Smooth muscle cell (in vitro differentiated cells): Measurements from ENCODE around the gene CHAC2. TPM values are rescaled to one million over a fixed set of nuclear protein-coding genes. Genes with fewer than 3 reads are reported as not detected.
A peak's percentile ranks its signal among the peaks of the same experiment; 100 is the strongest.

Experiments
- DNase-seq: peaks from one replicate; lab custom pipeline; 2025; ENCODE audit not compliant: unreplicated experiment; lab: John Stamatoyannopoulos, UW
- H2AFZ ChIP-seq: fragments of 200-600 bp; sonication (generic); 2 replicates; pipeline ENCODE4 v1.6.0; 2016; ENCODE audit warnings: antibody characterized with exemption, low read depth, mild to moderate bottlenecking
- H3F3A ChIP-seq: fragments of 200-600 bp; sonication (generic); 2 replicates; pipeline ENCODE4 v1.6.0; 2017; ENCODE audit warnings: antibody characterized with exemption, low read depth
- H3K27ac ChIP-seq: fragments of 200-600 bp; sonication (generic); 2 replicates; pipeline ENCODE4 v1.5.1; 2016; ENCODE audit warnings: low read depth, mild to moderate bottlenecking
- H3K27me3 ChIP-seq: fragments of 200-600 bp; sonication (generic); 2 replicates; pipeline ENCODE4 v1.6.1; 2016; ENCODE audit warnings: low read depth, mild to moderate bottlenecking
- H3K36me3 ChIP-seq: fragments of 200-600 bp; sonication (generic); 2 replicates; pipeline ENCODE4 v1.5.1; 2016; ENCODE audit warnings: low read depth
- H3K4me1 ChIP-seq: fragments of 200-600 bp; sonication (generic); 2 replicates; pipeline ENCODE4 v1.5.1; 2016; ENCODE audit warnings: low read depth
- H3K4me2 ChIP-seq: fragments of 200-600 bp; sonication (generic); 2 replicates; pipeline ENCODE4 v1.6.0; 2016; ENCODE audit warnings: mild to moderate bottlenecking
- H3K4me3 ChIP-seq: fragments of 200-600 bp; sonication (generic); 2 replicates; pipeline ENCODE4 v1.5.1; 2016; ENCODE audit warnings: mild to moderate bottlenecking
- H3K79me2 ChIP-seq: fragments of 200-600 bp; sonication (generic); 2 replicates; pipeline ENCODE4 v1.6.0; 2016; ENCODE audit warnings: low read depth, mild to moderate bottlenecking
- H3K9ac ChIP-seq: fragments of 200-600 bp; sonication (generic); 2 replicates; pipeline ENCODE4 v1.6.0; 2016; ENCODE audit warnings: low read depth
- H3K9me3 ChIP-seq: fragments of 200-600 bp; sonication (generic); replicated peaks from 2 replicates; pipeline ENCODE4 v1.5.1; 2016; ENCODE audit warnings: low read depth
- H4K20me1 ChIP-seq: fragments of 200-600 bp; sonication (generic); 2 replicates; pipeline ENCODE4 v1.6.0; 2016; ENCODE audit warnings: low read depth
- WGBS: methylation state at CpG from one replicate; pipeline ENCODE4 v1.1.7; 2016; ENCODE audit warnings: low lambda C conversion rate; 5-methylcytosine and 5-hydroxymethylcytosine counted together
- polyA plus RNA-seq: library from polyadenylated mRNA; unstranded; fragments of >200 nt; fragmentation: Nextera tagmentation; extraction: Ambion mirVana; gene quantifications from 2 replicates; pipeline ENCODE4 v1.2.1, GENCODE V29; 2016
- total RNA-seq: library from RNA; depleted of rRNA; stranded (reverse); fragments of >200 nt; gene quantifications from 2 replicates; pipeline ENCODE4 v1.2.3, GENCODE V29; 2014
- TF ChIP-seq, protein P1 (sequence below): fragments of 200-600 bp; sonication (generic); IDR thresholded peaks from 2 replicates; pipeline ENCODE4 v1.5.1; 2017; ENCODE audit warnings: borderline replicate concordance, mild to moderate bottlenecking, antibody characterized with exemption; ENCODE audit not compliant: insufficient read depth, poor library complexity, severe bottlenecking

The CHAC2 gene
- total and polyA plus RNA-seq, 2 experiments from 2014 or later: 0.54 to 0.97 TPM

DNA sequence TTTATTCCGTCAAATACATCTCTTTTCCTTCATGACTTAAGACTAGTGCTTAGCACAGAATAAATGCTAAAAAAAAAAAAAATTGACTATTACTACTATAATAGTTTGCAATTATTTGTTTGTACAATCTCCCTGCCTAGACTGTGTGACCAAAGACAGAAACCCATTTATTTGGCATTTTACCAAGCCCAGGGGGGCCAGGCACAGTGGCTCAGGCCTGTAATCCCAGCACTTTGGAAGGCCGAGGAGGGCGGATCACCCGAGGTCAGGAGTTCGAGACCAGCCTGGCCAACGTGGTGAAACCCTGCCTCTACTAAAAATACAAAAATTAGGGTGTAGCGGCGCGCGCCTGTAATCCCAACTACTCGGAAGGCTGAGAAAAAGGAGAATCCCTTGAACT, 17.8 kb downstream of the CHAC2 start:
- Histone ChIP-seq H3K4me1 (peaks cover 21% of the 10 kb centered on the region), H4K20me1 (peaks cover 37% of the 10 kb centered on the region), H3K27me3 (no peaks in the 10 kb centered on the region), H3K9ac (peak overlapping the region; percentile 87), H3K36me3 (no peaks in the 10 kb centered on the region), H3K27ac (peak overlapping the region; percentile 71), H3K79me2 (peaks cover 93% of the 10 kb centered on the region), H3F3A (peaks cover 7% of the 10 kb centered on the region), H3K4me2 (peak overlapping the region; percentile 99), H2AFZ (no peak overlapping the region), H3K4me3 (peak overlapping the region; percentile 91), H3K9me3 (no peaks in the 10 kb centered on the region)
- WGBS: 75% methylated on average over 11 of the region's 11 CpGs
- DNase-seq: no peak
- TF ChIP-seq, protein P1, sequence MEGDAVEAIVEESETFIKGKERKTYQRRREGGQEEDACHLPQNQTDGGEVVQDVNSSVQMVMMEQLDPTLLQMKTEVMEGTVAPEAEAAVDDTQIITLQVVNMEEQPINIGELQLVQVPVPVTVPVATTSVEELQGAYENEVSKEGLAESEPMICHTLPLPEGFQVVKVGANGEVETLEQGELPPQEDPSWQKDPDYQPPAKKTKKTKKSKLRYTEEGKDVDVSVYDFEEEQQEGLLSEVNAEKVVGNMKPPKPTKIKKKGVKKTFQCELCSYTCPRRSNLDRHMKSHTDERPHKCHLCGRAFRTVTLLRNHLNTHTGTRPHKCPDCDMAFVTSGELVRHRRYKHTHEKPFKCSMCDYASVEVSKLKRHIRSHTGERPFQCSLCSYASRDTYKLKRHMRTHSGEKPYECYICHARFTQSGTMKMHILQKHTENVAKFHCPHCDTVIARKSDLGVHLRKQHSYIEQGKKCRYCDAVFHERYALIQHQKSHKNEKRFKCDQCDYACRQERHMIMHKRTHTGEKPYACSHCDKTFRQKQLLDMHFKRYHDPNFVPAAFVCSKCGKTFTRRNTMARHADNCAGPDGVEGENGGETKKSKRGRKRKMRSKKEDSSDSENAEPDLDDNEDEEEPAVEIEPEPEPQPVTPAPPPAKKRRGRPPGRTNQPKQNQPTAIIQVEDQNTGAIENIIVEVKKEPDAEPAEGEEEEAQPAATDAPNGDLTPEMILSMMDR: no peak

DNA sequence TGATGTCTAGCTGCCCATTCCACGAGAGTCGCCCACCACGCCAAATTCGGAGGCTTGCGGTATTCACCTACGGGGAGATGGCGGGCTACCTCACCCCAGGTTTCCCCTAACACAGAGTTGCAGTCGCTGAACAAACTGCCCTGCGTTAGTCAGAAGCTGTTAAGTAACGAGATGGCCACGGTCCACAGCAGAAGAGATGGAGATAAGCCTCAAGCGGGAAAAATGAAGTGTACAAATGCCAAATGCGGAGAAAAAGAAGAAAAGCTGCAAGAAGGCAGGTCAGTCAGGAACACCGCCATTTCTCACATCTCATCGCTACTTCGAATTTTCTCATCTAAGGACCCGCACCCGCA, 18.7 kb downstream of the CHAC2 start:
- H3K9me3 ChIP-seq: no peaks in the 10 kb centered on the region
- H3K4me1 ChIP-seq: peaks cover 21% of the 10 kb centered on the region
- H3K9ac ChIP-seq: peak overlapping the region; percentile 87
- H3K27ac ChIP-seq: peak overlapping the region; percentile 71
- TF ChIP-seq, protein P1: no peak
- no peaks in the 10 kb centered on the region for H3K36me3 ChIP-seq
- H3K4me2 ChIP-seq: peak overlapping the region; percentile 99
- under 1% methylated on average over 18 of the region's 18 CpGs for WGBS
- no peaks in the 10 kb centered on the region for H3K27me3 ChIP-seq
- H2AFZ ChIP-seq: peak overlapping the region; percentile 91
- H4K20me1 ChIP-seq: peaks cover 43% of the 10 kb centered on the region
- peak overlapping the region; percentile 91 for H3K4me3 ChIP-seq
- DNase-seq: no peak
- peaks cover 93% of the 10 kb centered on the region for H3K79me2 ChIP-seq
- H3F3A ChIP-seq: peaks cover 7% of the 10 kb centered on the region

DNA sequence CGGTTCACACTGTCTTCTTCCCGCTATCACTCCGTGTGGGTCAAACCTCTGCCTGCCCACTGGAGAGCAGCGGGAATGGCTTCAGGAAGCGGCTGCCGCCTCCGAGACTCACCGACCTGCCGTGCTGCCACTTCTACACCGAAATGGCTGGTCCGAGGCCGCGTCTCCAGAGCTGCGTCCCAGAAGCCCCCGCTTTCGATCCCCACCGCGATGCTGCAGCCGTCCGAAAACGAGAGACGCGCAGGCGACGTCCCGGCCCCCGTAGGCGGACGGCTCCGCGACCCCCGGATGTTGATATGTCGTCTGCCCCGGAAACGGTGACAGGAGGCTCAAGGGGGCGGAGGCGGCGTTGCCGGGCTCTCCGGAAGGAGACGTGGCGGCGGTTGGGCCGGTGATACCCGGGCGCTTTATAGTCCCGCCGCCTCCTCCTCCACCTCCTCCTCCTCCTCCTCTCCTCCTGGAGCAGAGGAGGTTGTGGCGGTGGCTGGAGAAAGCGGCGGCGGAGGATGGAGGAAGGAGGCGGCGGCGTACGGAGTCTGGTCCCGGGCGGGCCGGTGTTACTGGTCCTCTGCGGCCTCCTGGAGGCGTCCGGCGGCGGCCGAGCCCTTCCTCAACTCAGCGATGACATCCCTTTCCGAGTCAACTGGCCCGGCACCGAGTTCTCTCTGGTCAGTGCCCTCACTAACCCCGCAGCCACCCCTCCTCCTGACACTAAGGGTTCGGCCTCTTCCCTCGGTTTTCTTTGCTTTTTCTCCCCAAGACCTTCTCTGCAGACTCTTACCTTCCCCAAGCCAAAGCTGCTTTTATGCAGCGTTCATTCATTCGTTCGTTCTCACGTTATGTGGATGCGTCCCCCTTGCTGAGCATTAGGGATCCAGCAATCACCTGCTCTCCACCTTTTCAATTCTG, 19.4 kb downstream of the CHAC2 start, which contains the start of the genes ASB3 and ERLEC1:
Gene ASB3, minus strand, starts transcription at position 249 of the 909 bp plus-strand sequence. CDS start 21,381 bp downstream, outside the sequence.
Gene ERLEC1, plus strand, starts transcription at position 340 of the 909 bp plus-strand sequence. Its CDS starts 167 bp downstream, at position 507.
- TF ChIP-seq, protein P1: no peak
- Histone ChIP-seq H3K36me3 (no peaks in the 10 kb centered on the region), H3K9ac (peak within 1 kb of the TSS; percentile 87), H3K79me2 (peaks cover 92% of the 10 kb centered on the region), H3K9me3 (no peaks in the 10 kb centered on the region), H3K27ac (peak within 1 kb of the TSS; percentile 71), H4K20me1 (peaks cover 48% of the 10 kb centered on the region), H3K4me3 (peak within 1 kb of the TSS; percentile 91), H3K4me1 (peaks cover 21% of the 10 kb centered on the region), H3F3A (peaks cover 7% of the 10 kb centered on the region), H3K27me3 (no peaks in the 10 kb centered on the region), H3K4me2 (peak within 1 kb of the TSS; percentile 99), H2AFZ (peak within 1 kb of the TSS; percentile 91)
- WGBS: 1% methylated on average over 74 of the region's 77 CpGs
- DNase-seq: peak; percentile 53
